GM19351 (cell line): Measurements from ENCODE around the gene MCFD2.

Source experiments
- ATAC-seq: cut with Tn5 transposase; IDR thresholded peaks from one replicate; pipeline ENCODE4 v1.9.1; 2021; ENCODE audit warnings: mild to moderate bottlenecking, moderate library complexity; ENCODE audit not compliant: unreplicated experiment

The MCFD2 gene

DNA sequence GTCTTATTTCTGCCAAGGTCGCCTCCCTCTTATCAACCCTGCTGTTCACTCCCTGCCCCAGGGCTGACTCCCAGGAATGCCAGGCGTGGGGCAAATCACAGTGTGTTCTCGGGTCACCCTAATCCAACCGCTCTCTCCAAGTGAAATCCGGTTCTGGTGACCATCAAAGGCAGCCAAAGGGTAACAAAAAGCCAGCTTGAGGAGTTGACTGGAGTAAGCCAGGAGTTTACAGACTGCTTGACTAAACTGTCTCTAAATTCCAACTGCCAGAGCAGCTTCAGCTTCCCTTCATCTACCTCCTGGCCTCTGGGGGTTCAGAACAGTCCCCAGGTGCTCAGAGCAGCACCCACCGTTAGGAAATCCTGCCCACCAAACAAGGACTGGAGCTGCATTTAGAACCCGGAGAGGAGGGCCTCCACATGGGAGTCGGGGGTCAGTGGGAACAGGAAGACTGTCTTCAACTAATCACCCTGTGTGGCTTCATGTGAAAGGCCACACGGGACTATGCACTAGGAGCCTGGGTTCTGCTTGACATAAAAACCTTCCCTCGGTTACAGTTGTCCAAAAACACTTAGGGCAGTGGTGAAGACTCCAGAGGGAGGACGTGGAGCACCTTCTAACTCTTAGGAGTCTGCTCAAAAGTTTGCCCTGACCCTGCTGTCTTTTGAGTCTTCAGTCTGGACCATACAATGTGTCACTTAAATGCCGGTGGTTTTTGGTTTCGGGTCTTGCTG lies 24.2 kb upstream of the MCFD2 start:
- peak; percentile 15 for ATAC-seq

DNA sequence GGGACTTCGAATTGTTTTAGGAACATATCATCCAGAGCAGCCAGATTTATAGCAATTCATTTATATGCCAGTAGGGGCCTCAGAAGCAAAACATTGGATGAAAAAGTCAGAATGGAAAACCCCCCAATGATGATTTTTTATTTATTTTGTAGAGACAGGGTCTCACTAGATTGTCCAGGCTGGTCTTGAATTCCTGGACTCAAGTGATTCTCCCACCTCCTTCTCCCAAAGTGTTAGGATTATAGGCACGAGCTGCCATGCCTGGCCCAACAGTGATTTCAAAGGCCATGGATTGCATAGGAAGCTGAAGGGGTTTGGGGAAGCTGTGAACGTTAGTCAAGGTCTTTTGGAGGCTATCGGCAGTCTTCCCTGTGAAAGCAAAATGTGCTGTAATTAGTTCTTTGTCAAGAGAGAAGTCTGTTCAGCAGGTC lies 21.9 kb upstream of the MCFD2 start:
- ATAC-seq, result no peak

- ATAC-seq, result no peak
Observed at GRCh38 chr2:46936566-46936965, 21.0 kb upstream of the MCFD2 start.

GRCh38 chr2:46935071-46935470 lies 19.5 kb upstream of the MCFD2 start:
- ATAC-seq, result no peak

DNA sequence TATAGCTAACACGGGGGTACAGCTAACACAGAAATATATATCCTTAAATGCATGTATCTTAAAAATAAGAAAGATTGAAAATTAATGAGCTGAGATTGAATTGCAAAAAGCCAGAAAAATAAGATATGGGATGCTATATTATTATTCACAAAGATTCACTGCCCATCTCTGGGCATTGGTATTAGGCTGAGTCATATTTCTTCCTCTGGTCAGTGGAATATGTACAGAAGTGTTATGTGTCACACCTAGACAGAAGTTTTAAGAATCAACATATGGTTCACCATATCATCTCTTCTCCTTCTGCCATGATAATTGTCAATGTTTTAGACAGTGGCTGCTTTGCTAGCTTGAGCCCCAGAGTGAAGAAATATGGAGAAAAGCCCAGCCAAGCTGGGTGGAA lies 14.0 kb upstream of the MCFD2 start:
- ATAC-seq, result no peak

DNA sequence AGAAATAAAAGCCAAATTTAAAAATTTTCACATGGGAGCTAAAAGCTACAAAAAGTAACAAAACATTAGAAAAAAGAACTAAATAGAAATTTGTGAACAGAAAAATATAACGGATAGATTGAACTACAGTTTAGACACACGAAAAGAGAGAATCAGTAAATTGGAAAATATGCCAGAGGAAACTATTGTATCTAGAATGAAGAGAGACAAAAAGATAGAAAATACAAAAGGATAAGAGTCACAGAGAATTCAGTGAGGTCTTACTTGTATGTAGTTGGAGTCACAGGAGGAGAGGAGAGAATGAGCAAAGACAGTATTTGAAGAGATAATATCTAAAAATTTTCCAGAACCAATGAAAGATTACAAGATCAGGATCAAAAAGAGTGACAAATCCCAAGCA lies 11.3 kb upstream of the MCFD2 start:
- no peak for ATAC-seq

DNA sequence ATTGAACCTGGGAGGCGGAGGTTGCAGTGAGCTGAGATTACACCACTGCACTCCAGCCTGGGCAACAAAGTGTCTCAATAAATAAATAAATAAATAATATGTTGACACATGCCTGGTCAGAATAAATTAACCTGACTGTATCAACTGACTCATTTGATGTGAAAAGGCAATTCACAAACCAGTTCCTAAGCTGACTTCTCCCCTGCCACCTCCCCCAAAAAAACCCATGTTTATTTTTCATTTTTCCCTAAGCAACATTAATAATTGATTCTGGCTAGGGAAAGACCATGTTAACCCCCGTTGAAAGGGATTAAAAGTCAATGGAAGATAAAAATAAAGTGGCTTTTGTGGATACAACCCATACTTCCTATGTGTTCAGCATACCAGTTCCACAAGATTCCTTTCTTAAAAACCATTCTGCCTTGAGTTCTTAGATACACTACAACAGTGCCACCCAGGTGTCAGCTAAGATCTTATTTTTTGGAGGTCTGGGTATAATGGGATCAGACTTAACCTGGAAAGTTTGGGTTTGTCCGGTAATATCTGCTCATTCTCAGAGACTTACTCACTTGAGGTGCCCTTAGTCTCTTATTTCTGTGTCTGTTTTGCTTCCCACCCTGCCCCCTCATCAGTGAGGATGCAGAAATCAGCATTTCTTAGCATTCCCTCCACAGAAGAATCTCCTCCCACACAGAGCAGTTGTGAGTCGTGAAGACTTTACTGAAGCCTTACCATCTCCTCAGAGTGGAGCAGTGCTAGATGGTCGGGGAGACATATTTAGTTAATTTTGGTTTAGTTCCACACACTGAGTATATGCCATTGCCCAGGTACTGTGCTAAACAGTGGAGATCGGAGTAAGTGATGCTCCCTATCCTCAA lies 10.1 kb upstream of the MCFD2 start:
- no peak for ATAC-seq

DNA sequence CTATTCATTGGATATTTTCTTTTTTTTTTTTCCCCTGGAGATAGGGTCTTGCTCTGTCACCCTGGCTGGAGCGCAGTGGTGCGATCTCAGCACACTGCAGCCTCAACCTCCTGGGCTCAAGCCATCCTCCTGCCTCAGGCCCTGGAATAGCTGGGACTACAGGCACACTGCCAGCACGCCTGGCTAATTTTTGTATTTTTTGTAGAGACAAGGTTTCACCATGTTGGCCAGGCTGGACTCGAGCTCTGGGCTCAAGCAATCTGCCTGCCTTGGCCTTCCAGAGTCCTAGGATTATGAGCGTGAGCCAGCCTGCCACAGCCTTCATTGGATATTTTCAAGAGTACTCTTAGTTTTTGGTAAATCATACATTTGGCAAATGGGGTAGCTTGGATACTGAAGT lies 9.0 kb upstream of the MCFD2 start:
- no peak for ATAC-seq

- no peak for ATAC-seq
Observed at GRCh38 chr2:46924038-46924437, 8.4 kb upstream of the MCFD2 start.

DNA sequence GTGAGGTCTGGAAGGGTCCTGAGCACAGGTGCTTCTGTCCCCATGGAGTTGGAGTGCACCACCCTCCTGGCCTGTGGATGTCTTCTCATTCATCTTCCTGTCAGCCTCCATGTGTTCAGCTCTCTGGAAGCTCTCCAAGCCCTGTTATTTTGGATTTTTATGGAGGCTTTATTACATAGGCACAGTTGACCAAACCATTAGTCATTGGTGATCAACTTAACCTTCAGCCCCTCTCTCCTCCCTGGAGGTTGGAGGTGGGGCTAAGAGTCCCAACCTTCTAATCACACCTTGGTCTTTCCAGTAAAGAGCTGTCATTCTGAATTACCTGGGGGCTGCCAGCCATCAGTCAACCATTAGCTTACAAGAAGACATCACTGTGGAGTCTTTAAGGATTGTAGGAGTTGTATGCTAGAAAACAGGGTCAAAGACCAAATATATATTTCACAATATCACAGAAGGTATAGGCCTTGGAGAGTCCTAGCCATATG lies 7.5 kb upstream of the MCFD2 start:
- ATAC-seq, result no peak

DNA sequence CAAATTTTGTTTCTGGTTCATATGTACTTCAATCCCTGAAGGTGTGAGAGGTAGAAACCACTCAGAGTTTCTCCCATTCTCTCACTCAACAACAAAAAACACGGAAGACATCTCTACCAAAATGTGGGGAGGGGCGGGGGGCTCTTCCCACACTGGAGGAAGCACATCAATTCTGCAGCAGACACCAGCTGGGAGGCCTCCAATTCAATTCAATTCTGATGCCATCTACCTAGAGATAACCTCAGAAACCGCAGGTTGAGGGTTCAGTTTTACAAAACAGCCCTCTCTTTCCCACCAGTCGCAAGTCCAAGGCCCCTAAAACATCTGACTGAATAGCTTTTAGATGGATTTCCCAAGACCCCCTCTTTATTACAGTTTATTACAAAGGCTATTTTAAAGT lies 7.0 kb upstream of the MCFD2 start:
- no peak for ATAC-seq

- no peak for ATAC-seq
Observed at GRCh38 chr2:46921676-46922448, 6.3 kb upstream of the MCFD2 start.

DNA sequence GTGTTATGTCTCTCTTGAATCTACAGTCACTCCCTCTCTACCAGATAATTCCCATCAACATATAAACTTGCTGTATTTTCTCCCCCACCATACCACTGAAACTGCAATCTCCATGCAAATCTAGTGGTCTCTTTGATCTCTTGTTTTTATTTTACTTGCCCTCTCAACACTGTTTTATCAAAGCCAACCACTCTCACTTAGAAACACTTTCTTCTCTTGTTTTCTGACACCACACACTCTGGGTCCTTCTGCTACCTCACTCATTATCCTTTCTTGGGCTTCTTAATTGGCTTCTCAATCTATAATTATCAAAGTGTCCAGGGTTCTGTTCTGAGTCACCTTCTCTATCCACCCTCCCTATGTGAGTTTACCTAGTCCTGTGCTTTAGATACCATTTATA lies 2.0 kb upstream of the MCFD2 start:
- no peak for ATAC-seq

DNA sequence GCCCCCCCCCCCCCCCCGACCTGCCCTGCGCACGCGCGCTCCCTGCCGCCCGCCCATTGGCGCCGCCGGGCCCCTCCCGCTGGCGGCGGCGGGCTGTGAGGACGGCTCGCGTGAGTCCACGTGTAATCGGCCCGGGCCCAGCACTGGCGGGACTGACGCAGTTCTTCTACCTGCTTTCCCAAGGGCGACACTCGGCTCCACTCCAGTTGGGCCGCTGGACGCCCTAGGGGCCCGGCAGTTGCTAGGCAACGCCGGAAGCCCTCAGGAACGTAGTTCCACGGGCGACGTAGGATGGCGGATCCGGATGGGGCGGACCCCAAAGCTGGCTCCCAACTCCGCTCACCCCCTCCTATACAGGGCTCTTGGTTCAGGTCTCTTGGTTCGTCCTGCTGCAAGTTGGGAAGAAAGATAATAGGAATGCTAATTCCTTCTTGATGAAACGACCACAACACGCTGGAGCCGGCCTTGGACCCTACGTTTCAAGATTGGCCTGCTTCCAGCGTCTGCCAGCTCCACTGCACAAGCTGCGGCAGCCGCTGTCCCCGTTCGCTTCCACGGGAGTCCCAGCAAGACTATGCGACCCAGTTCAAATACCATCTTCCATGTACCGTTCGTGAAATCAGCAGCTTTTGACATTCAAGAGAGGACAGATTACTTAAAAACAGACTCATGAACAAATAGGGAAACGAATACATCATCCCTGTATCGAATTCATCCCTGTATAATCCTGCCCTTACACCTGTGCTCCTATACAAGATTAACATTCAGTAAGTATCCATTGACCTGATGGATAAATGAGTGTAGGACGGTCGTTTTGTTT lies 415 bp upstream of the MCFD2 start:
- ATAC-seq, result peak; percentile 84

DNA sequence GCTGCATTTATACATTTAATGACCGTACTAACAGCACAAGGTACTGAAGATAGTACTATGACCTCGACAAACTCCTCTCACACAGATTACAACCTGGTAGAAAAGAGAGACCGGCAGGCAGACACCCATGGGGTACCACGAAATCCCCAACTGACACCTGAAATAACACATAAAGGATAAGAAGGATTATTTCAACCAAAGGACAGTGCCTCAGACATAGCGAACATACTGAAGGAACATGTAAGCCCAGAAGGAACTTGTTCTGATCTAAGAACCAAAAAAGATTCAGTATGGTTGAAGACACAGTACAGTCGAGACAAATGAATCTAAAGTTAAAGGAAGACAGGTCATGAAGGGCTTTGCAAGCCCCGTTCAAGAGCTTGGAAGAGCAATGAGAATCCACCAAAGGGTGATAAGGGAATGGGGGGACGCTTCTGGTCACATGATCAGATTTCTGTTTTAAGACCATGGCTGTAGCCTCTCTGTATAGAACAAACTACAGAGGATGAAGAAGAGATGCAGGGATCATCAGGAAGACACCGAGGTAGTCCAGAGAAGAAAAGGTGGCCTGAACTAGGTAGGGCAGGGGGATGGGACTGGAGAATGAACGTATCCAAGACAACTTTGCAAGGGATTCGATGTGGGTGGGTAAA lies 902 bp downstream of the MCFD2 start:
- no peak for ATAC-seq

DNA sequence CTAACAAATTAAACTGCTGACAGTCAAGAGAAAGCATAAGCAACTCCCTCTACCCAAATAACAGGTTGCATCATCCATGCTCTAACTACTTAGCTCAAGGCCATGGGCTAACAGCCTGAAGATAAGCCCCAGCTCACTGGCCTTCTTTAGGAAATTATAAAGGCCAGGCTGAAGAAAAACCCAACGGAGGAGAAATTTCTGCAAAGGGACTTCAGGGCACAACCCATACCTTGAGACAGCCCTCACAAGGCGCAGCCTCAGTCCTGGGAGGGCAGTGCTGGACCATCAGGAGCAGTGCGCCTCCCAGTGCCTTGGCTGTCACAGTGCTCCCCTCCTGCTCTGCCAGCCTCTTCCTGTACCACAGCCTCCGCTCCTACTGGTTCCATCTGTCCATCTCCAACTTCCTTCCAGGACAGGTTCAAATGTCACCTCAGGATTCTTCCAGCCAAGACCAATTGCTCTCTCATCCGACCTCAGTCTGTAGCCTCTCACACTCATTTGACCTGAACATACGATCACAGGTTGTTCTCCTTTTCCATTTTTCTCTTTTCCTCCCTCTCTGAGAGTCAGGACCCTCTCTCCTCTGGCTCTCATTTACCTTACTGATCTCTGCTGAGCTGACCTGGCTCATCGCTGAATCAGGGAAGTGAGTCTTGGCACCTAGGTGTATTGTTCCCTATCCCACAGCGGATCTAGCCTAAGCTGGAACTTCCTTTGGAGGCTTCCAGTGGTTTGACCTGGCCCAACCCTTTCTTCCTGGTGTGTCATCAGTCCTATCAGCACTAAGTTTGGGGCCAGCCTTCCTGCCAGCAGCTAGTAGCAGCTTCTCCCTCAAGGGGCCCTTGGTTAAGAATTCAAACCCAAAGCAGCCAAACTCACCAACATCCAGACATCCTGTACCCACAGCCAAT lies 1.9 kb downstream of the MCFD2 start:
- no peak for ATAC-seq

GRCh38 chr2:46909771-46910419 lies 5.7 kb downstream of the MCFD2 start:
- peak; percentile 96 for ATAC-seq

- no peak for ATAC-seq
Observed at GRCh38 chr2:46909150-46909549, 6.5 kb downstream of the MCFD2 start.
